Smooth muscle cell (in vitro differentiated cells): ENCODE measurements around the gene CDH23. TPM values are rescaled to one million over a fixed set of nuclear protein-coding genes. Genes with fewer than 3 reads are reported as not detected.

ENCODE experiments used
- DNase-seq: peaks from one replicate; lab custom pipeline; 2025; ENCODE audit not compliant: unreplicated experiment; lab: John Stamatoyannopoulos, UW
- H2AFZ ChIP-seq: fragments of 200-600 bp; sonication (generic); 2 replicates; pipeline ENCODE4 v1.6.0; 2016; ENCODE audit warnings: antibody characterized with exemption, low read depth, mild to moderate bottlenecking
- H3F3A ChIP-seq: fragments of 200-600 bp; sonication (generic); 2 replicates; pipeline ENCODE4 v1.6.0; 2017; ENCODE audit warnings: antibody characterized with exemption, low read depth
- H3K27ac ChIP-seq: fragments of 200-600 bp; sonication (generic); 2 replicates; pipeline ENCODE4 v1.5.1; 2016; ENCODE audit warnings: low read depth, mild to moderate bottlenecking
- H3K27me3 ChIP-seq: fragments of 200-600 bp; sonication (generic); 2 replicates; pipeline ENCODE4 v1.6.1; 2016; ENCODE audit warnings: low read depth, mild to moderate bottlenecking
- H3K36me3 ChIP-seq: fragments of 200-600 bp; sonication (generic); 2 replicates; pipeline ENCODE4 v1.5.1; 2016; ENCODE audit warnings: low read depth
- H3K4me1 ChIP-seq: fragments of 200-600 bp; sonication (generic); 2 replicates; pipeline ENCODE4 v1.5.1; 2016; ENCODE audit warnings: low read depth
- H3K4me2 ChIP-seq: fragments of 200-600 bp; sonication (generic); 2 replicates; pipeline ENCODE4 v1.6.0; 2016; ENCODE audit warnings: mild to moderate bottlenecking
- H3K4me3 ChIP-seq: fragments of 200-600 bp; sonication (generic); 2 replicates; pipeline ENCODE4 v1.5.1; 2016; ENCODE audit warnings: mild to moderate bottlenecking
- H3K79me2 ChIP-seq: fragments of 200-600 bp; sonication (generic); 2 replicates; pipeline ENCODE4 v1.6.0; 2016; ENCODE audit warnings: low read depth, mild to moderate bottlenecking
- H3K9ac ChIP-seq: fragments of 200-600 bp; sonication (generic); 2 replicates; pipeline ENCODE4 v1.6.0; 2016; ENCODE audit warnings: low read depth
- H3K9me3 ChIP-seq: fragments of 200-600 bp; sonication (generic); replicated peaks from 2 replicates; pipeline ENCODE4 v1.5.1; 2016; ENCODE audit warnings: low read depth
- H4K20me1 ChIP-seq: fragments of 200-600 bp; sonication (generic); 2 replicates; pipeline ENCODE4 v1.6.0; 2016; ENCODE audit warnings: low read depth
- CTCF ChIP-seq: fragments of 200-600 bp; sonication (generic); IDR thresholded peaks from 2 replicates; pipeline ENCODE4 v1.5.1; 2017; ENCODE audit warnings: borderline replicate concordance, mild to moderate bottlenecking, antibody characterized with exemption; ENCODE audit not compliant: insufficient read depth, poor library complexity, severe bottlenecking
- WGBS: methylation state at CpG from one replicate; pipeline ENCODE4 v1.1.7; 2016; ENCODE audit warnings: low lambda C conversion rate; 5-methylcytosine and 5-hydroxymethylcytosine counted together
- polyA plus RNA-seq: library from polyadenylated mRNA; unstranded; fragments of >200 nt; fragmentation: Nextera tagmentation; extraction: Ambion mirVana; gene quantifications from 2 replicates; pipeline ENCODE4 v1.2.1, GENCODE V29; 2016
- total RNA-seq: library from RNA; depleted of rRNA; stranded (reverse); fragments of >200 nt; gene quantifications from 2 replicates; pipeline ENCODE4 v1.2.3, GENCODE V29; 2014

CDH23 gene
- total and polyA plus RNA-seq, 2 experiments from 2014 or later = 0.99 to 2.5 TPM

DNA sequence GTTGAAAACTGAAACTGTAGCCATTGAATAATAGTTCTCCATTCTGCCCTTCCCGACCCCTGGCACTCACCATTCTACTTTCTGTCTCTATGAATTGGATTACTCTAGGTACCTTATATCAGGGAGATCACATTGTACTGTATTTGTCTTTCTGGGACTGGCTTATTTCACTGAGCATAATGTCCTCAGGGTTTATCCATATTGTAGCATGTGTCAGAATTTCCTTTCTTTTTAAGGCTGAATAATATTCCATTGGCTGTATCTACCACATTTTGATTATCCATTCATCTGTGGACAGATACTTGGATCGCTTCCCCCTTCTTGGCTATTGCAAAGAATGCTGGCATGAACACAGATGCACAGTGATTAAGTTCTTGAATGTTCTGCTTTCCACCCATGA, 107.4 kb downstream of the CDH23 start:
- WGBS = 91% methylated on average over 2 of the region's 2 CpGs
- Histone ChIP-seq H2AFZ (no peak overlapping the region), H3K36me3 (no peaks in the 10 kb centered on the region), H3F3A (no peaks in the 10 kb centered on the region), H4K20me1 (no peaks in the 10 kb centered on the region), H3K4me1 (no peaks in the 10 kb centered on the region), H3K4me2 (no peak overlapping the region), H3K9ac (no peak overlapping the region), H3K27me3 (peaks cover 4% of the 10 kb centered on the region), H3K9me3 (no peaks in the 10 kb centered on the region), H3K27ac (no peak overlapping the region), H3K4me3 (no peak overlapping the region), H3K79me2 (no peaks in the 10 kb centered on the region)
- DNase-seq = no peak
- no peak for TF ChIP-seq CTCF

DNA sequence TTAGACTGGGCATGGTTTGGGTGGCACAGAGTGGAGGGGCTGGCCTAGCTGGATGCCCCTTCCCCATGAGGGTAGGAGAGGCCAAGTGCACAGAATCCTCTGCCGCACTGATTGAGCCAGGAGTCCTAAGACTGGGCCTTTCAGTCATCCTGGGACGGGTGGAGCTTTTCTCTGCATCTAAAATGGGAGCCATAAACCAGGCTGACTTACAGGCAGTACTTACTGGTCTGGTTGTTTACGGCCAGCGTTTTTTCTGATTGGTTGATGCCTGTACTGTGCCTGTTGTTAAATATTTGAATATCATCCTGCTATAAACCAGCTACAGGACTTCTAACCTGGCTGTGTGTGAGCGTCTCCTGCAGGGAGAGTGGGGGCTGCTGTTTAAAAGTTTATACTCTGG, 107.8 kb downstream of the CDH23 start:
- DNase-seq = no peak
- Histone ChIP-seq H3K4me1 (no peaks in the 10 kb centered on the region), H3K36me3 (no peaks in the 10 kb centered on the region), H3K9ac (no peak overlapping the region), H3F3A (no peaks in the 10 kb centered on the region), H3K4me2 (no peak overlapping the region), H4K20me1 (no peaks in the 10 kb centered on the region), H3K4me3 (no peak overlapping the region), H2AFZ (no peak overlapping the region), H3K27ac (no peak overlapping the region), H3K9me3 (no peaks in the 10 kb centered on the region), H3K27me3 (peaks cover 4% of the 10 kb centered on the region), H3K79me2 (no peaks in the 10 kb centered on the region)
- no peak for TF ChIP-seq CTCF
- WGBS = 79% methylated on average over 5 of the region's 5 CpGs

GRCh38 chr10:71505862-71506261, 109.1 kb downstream of the CDH23 start:
- H3K9me3 ChIP-seq = no peaks in the 10 kb centered on the region
- TF ChIP-seq CTCF = no peak
- no peak overlapping the region for H3K4me2 ChIP-seq
- H3K36me3 ChIP-seq = no peaks in the 10 kb centered on the region
- H3K27ac ChIP-seq = no peak overlapping the region
- H3K9ac ChIP-seq = no peak overlapping the region
- DNase-seq = no peak
- H2AFZ ChIP-seq = no peak overlapping the region
- no peaks in the 10 kb centered on the region for H3F3A ChIP-seq
- no peaks in the 10 kb centered on the region for H4K20me1 ChIP-seq
- H3K27me3 ChIP-seq = peaks cover 4% of the 10 kb centered on the region
- H3K79me2 ChIP-seq = no peaks in the 10 kb centered on the region
- H3K4me1 ChIP-seq = no peaks in the 10 kb centered on the region
- 96% methylated on average over 3 of the region's 3 CpGs for WGBS
- H3K4me3 ChIP-seq = no peak overlapping the region

DNA sequence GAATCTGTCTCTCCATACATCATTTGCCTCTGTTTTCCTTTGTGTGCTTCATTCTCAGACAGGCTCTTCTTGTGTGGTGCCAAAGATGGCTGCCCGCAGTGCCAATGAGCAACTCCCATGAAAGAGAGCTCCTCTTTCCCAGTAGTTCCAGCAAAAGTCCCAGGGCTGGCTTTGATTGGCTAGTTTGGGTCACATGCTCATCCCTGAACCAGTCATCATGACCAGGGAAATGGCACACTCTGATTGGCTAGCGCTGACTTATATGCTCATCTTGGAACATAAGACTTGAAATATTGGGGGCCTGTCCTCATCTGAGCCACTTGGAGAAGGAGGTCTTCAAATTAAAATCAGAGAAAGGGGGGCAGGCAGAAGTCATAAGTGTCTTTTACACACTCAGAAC, 112.7 kb downstream of the CDH23 start:
- Histone ChIP-seq H3K4me3 (no peak overlapping the region), H3F3A (no peaks in the 10 kb centered on the region), H4K20me1 (no peaks in the 10 kb centered on the region), H3K4me2 (no peak overlapping the region), H3K4me1 (peaks cover 9% of the 10 kb centered on the region), H3K36me3 (no peaks in the 10 kb centered on the region), H3K27me3 (peaks cover 4% of the 10 kb centered on the region), H2AFZ (no peak overlapping the region), H3K9ac (no peak overlapping the region), H3K79me2 (no peaks in the 10 kb centered on the region), H3K9me3 (no peaks in the 10 kb centered on the region), H3K27ac (no peak overlapping the region)
- no peak for DNase-seq
- TF ChIP-seq CTCF = no peak
- WGBS = 48% methylated on average over 2 of the region's 2 CpGs
